Measurements from ENCODE around the gene BPTF.
"Not testable (repeated sequence)": the region's sequence is repeated elsewhere in the genome, so short reads cannot be mapped to it uniquely, and the experiment has no call there.

The BPTF gene

DNA sequence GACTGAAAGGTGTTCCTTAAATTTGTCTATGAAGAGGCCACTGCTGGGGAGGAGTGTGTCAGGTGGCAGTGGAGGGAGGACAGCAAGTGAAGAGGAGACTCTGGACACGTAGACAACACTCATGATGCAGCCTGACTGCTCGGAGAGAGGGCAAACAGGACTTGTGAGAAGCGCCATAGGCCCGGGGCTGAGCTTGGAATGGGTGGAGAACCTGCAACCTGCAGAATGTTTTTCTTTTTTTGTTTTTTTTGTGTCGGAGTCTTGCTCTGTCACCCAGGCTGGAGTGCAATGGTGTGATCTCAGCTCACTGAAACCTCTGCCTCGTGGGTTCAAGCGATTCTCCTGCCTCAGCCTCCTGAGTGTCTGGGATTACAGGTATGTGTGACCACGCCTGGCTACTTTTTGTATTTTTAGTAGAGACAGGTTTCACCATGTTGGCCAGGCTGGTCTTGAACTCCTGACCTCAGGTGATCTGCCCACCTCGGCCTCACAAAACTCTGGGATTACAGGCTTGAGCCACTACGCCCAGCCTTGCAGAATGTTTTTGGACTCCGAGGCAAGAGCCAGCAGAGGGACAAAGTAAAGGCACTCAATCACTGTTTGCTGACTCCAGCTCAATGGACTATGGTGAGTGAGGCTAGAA, 189.9 kb downstream of the BPTF start:
- DNase-seq, result no peak

DNA sequence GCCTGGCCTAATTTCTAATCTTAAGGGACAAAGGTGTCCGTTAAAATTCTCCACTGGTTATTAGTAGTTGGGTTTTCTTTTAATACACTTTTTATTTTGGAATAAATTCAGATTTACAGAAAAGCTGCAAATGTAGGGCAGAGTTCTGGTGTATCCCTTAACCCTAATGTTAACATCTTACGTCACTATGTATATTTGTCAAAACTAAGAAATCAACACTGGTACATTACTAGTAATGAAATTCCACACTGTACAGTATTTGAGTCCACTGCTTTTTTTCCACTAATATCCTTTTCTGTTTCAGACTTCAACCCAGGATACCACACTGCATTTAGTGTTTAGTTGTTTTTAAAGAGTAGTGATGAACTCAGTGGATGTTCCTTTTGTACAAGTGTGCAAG, 191.5 kb downstream of the BPTF start:
- DNase-seq, result no peak

DNA sequence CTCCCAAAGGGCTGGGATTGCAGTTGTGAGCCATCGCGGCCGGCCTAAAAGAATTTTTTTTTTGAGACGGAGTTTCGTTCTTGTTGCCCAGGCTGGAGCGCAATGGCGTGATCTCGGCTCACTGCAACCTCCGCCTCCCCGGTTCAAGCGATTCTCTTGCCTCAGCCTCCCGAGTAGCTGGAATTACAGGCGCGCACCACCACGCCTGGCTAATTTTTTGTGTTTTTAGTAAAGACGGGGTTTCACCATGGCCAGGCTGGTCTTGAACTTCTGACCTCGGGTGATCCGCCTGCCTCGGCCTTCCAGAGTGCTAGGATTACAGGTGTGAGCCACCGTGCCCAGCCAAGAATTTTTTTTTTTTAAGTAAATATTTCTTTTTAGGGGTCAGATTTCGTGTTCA, 193.2 kb downstream of the BPTF start:
- not testable (repeated sequence) for DNase-seq

DNA sequence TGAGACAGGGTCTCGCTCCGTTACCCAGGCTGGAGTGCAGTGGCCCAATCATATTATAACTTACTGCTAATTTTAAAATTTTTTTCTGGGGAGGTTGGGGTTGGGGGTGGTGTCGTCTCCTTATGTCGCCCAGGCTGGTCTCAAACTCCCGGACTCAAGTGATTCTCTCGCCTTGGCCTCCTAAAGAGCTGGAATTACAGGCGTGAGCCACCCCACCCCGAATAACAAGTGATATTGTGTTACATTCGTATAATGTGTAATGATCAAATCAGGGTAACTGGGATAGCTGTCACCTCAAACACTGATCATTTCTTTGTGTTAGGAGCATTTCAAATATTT, 194.0 kb downstream of the BPTF start:
- DNase-seq, result no peak

DNA sequence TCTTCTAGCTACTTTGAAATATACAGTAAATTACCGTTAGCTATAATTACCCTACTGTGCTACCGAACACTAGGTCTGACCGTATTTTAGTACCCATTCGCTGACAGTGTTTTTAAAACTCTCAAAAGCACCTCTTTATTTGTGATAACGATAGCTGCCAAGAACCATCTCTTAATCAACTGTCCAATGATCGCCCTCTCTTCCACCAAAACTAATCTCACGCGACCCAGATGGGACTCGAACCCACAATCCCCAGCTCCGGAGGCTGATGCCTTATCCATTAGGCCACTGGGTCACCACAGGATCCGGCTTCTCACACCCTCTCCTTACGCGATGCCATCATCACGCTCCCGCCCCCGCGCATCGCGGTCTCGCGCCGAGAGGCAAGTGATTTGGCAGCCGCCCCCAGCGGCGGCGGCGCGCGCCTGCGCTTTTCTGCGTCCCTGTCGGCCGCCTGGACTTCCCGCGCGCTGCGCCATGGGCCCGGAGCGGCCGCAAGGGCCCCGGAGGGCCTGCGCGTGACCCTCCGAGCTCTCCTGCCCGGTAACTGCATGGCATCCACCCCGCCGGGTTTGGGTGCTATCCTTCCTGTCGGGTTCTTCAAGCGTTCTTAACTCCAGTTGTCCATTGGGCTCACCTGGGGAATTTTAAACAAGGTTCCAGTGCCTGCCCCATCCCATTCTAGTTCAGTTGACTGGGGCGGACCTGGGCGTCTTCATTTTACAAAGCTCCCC, 194.5 kb downstream of the BPTF start:
- DNase-seq, result peak; percentile 99

DNA sequence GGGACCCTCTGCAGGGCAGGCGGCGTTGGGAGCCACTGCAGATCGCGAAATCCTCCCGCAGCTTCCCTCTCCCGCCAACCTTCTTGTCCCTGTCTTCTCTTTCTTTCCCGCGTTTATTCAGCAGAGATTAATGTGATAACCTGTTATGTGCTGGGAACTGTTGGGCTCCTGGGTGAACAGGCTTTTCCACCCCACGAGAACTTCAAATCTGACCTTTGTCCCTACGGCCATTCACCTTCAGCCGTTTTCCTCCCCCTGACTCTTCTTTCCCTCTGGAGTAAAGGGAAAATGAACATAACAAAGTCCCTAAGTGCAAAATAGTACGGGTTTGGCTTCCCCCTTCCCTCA, 195.1 kb downstream of the BPTF start:
- peak; percentile 70 for DNase-seq

DNA sequence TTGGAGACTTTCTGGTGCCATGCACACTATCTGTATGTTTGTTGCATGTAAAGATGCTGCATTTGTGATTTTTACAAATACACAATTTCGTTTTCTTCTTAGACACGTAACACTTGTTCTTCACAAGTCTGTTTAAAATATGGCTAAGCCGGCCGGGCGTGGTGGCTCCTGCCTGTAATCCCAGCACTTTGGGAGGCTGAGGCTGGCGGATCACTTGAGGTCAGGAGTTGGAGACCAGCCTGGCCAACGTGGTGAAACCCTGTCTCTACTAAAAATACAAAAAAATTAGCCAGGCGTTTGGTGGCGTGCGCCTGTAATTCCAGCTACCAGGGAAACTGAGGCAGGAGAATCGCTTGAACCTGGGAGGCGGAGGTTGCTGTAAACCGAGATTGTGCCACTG, 195.5 kb downstream of the BPTF start:
- DNase-seq, result not testable (repeated sequence)

DNA sequence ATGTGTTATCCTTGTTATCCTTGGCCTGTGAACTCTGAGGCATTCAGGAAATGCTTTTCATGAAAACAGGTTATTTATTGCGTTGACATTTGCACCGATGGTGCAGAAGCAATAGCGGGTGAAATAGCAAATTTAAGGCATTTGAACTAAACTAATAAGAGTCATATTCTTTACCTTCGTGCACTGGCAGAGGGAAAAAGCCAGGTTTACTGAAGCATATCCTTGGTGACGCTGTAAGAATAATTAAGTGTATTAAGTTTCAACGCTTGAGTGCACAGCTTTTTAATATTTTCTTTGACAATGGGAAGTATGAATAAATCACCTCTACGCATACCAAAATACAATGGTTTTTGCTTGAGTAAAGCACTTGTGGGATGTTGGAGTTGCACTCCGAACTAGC, 196.7 kb downstream of the BPTF start:
- no peak for DNase-seq

DNA sequence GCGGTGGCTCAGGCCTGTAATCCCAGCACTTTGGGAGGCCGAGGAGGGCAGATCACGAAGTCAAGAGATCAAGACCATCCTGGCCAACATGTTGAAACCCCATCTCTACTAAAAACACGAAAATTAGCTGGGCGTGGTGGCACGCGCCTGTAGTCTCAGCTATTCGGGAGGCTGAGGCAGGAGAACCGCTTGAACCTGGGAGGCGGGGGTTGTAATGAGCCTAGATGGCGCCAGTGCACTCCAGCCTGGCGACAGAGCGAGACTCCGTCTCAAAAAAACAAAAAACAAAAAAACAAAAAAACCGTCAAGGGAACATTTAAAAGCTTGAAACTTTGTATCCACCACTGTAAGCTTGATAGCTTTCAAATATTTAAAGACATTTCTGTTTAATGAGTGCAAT, 197.2 kb downstream of the BPTF start:
- DNase-seq, result not testable (repeated sequence)

DNA sequence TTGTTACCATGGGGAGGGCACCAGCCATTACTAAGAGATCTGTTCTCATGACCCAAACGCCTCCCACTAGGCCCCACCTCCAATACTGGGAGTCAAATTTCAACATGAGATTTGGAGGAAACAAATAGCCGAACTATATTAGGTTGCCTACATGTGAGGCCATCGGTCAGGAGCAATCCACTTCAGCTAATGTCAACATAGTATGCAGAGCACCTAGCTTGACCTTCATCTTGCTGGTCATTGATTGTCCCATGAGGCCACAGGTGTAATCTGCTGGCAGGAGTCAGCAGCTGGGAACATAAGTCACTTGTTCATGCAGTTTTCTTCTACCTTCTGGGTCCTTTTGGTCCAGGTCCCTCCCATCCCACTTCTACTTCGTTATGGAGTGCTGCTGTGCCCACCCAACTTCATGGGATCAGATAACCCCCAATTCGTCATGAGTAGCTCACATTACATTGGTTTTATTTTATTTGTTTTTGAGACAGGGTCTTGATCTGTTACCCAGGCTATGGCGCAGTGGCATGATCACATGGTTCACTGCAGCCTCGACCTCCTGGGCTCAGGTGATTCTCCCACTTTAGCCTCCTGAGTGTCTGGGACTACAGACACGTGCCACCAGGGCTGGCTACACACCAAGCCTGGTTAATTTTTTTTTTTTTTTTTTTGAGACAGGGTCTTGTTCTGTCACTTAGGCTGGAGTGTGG, 204.4 kb downstream of the BPTF start:
- DNase-seq, result peak; percentile 27

Measured in NCI-H774 (cell line).